ENCODE results near the gene CALML3.

CALML3 gene

DNA sequence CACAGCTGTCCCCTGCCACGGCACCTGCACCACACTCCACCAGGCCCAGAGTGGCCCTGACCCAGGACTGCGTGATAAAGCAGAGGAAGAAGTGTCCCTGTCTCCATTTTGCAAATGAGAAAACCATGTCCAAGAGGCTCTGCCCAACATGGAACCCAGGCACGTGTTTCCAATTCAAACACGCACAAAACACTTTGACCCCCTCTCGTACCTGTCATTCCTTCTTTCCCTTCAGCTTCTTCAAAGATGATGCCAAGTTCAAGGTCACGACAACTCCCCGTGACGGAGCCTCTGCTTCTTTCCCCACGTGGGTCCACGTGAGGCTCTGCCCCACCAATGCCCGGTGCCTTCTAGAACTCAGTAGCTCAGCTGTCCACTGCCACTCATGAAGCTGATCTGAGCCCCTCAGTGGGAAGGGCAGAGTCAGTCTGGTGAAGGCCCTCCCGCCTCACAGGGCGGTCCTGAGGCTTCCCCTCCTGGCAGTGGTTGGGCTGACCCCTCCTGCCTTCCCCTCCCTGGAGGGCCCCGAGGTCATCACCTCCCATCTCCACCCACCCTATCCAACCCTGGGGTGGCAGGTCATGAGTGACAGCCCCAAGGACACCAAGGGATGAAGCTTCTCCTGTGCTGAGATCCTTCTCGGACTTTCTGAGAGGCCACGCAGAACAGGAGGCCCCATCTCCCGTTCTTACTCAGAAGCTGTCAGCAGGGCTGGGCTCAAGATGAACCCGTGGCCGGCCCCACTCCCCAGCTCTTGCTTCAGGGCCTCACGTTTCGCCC, 44.4 kb upstream of the CALML3 start:
- TF ChIP-seq, protein P1, sequence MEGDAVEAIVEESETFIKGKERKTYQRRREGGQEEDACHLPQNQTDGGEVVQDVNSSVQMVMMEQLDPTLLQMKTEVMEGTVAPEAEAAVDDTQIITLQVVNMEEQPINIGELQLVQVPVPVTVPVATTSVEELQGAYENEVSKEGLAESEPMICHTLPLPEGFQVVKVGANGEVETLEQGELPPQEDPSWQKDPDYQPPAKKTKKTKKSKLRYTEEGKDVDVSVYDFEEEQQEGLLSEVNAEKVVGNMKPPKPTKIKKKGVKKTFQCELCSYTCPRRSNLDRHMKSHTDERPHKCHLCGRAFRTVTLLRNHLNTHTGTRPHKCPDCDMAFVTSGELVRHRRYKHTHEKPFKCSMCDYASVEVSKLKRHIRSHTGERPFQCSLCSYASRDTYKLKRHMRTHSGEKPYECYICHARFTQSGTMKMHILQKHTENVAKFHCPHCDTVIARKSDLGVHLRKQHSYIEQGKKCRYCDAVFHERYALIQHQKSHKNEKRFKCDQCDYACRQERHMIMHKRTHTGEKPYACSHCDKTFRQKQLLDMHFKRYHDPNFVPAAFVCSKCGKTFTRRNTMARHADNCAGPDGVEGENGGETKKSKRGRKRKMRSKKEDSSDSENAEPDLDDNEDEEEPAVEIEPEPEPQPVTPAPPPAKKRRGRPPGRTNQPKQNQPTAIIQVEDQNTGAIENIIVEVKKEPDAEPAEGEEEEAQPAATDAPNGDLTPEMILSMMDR (conservative IDR thresholded peaks at IDR 0.05; ENCODE audit: low read depth, low read length): no peak
- DNase-seq (ENCODE audit: low read depth): no peak

DNA sequence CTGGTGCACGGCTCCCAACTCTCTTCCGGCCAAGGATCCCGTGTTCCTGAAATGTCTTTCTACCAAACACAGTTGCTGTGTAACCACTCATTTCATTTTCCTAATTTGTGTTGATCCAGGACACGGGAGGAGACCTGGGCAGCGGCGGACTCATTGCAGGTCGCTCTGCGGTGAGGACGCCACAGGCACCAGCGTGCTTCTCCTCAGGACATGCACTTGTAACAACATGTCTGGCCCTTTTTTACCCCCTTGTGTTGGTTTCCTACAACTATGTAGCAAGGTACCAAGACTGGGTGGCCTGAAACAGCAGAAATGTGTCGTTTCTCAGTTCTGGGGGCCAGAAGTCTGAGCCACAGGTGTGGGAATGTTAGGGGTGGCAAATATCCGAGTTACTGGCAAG, 43.6 kb upstream of the CALML3 start:
- TF ChIP-seq, protein P1 (conservative IDR thresholded peaks at IDR 0.05; ENCODE audit: low read depth, low read length): no peak
- no peak overlapping the region for H3K4me3 ChIP-seq (ENCODE audit: low read length)
- DNase-seq (ENCODE audit: low read depth): no peak

More for the DNA sequence above, 44.4 kb upstream of the CALML3 start:
- H3K4me3 ChIP-seq (ENCODE audit: low read length): no peak overlapping the region

DNA sequence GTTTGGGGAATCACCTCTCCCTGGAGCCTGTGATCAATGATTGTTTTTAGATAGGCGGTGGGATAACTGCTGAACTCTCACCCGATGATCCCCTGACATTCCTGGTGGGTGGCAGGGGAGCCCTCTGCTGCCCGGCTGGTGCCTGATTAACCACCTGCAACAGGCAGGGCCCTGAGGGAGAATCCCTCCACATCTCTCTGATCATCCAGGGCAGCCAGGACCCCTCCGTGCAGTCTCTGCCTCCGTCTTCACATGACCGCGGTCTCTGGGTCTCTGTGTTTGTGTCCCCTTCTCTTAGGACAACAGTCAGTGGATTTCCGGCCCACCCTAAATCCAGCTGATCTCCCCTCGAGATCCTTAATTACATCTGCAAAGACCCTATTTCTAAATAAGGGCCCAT, 42.7 kb upstream of the CALML3 start:
- DNase-seq (ENCODE audit: low read depth): no peak
- no peak overlapping the region for H3K4me3 ChIP-seq (ENCODE audit: low read length)
- TF ChIP-seq, protein P1 (conservative IDR thresholded peaks at IDR 0.05; ENCODE audit: low read depth, low read length): no peak

DNA sequence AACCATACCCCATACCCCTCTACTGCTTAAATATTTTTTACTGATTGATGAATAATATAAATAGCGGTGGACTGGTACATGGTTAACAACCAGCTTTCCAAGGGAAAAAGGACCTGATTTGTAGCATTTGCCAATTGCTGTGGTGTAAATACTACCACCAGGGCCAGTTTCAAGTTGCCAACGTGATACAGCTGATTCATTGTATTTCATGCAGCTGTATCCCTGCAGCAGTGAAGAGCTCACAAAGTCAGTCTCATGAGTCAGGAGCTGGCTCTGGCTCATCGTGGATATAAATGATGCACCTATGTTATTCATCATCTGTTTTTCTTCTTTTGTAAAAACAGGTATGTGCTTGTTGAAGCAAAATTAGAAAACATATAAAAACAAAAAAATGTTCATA, 40.6 kb upstream of the CALML3 start:
- DNase-seq (ENCODE audit: low read depth): no peak
- H3K4me3 ChIP-seq (ENCODE audit: low read length): no peak overlapping the region
- TF ChIP-seq, protein P1 (conservative IDR thresholded peaks at IDR 0.05; ENCODE audit: low read depth, low read length): no peak

DNA sequence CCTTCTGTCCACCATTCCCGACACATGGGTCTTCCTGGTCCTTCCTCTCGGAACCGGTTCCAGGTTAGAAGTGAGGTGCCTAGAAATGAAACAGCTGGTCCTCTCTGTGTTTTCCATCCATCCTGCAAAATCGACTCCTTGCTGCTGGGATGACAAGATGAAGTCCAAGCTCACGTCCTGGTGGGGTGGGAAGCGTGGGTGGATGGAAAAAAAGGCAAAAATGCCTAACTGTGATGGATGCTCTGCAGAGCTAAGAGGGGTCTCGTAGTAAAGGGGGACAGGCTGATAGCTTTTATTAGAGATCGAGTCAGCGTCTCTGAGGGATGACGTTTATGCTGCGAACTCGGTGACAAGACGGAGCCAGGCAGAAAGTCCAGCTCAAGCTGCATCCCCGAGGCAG, 39.5 kb upstream of the CALML3 start:
- TF ChIP-seq, protein P1 (conservative IDR thresholded peaks at IDR 0.05; ENCODE audit: low read depth, low read length): no peak
- no peak overlapping the region for H3K4me3 ChIP-seq (ENCODE audit: low read length)
- no peak for DNase-seq (ENCODE audit: low read depth)

DNA sequence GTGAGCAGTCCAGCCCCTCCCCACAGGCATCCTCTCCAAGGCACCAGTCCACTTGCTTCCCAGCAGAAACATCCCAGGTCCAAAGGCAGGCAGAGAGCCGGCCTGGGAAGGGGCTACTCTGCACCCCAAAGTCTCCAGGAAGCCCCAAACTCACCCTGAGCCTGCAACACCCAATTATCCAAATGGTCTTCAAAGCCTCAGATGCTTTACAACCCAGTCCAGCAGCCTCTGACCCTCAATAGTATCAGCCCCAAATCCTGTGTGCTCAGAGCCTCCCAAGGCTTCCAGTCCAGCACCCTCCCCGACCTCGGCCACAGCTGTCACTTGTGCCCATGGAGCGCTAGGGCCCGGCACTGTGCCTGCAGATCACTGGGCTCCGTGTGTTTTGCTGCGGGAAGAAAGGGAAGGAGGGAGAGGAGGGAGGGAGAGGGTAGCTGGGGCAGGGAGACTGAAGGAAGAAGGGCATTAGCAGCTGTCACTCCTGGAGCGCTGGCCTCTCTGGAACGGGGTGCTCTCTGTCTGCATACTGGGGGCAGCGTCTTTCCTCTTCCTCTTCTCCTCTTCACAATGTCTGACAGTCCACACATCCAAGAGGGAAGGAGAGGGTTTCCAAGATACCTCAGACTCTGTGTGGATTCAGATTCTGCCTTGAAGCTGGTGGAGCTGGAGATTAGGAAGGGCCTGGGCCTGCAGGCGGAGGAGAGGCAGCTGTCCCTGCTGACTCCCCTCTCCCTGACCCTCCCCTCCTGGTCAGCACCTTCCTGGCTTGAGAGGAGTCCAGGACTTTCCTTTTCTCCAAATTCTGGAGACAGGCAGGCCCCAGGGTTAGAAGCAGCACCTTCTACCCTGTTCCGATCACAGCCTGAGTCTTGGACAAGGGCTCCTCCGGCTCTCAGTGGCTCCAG, 38.6 kb upstream of the CALML3 start:
- TF ChIP-seq, protein P1 (conservative IDR thresholded peaks at IDR 0.05; ENCODE audit: low read depth, low read length): no peak
- H3K4me3 ChIP-seq (ENCODE audit: low read length): no peak overlapping the region
- DNase-seq (ENCODE audit: low read depth): no peak
